Panc1 (cell line): Measurements from ENCODE around the gene GUCY1A1. TPM values are rescaled to one million over a fixed set of nuclear protein-coding genes. Genes with fewer than 3 reads are reported as not detected.

Experiments used
- ATAC-seq: fragments of 200-7000 bp; cut with Tn5 transposase; 2 replicates; pipeline ENCODE4 v1.9.1; 2020; ENCODE audit warnings: mild to moderate bottlenecking, moderate library complexity
- BruUV-seq: library from RNA; stranded (reverse); fragments of 400-500 nt; replicated peaks from 2 replicates; lab custom pipeline; 2021; lab: Mats Ljungman, UMichigan
- CTCF ChIA-PET: fragments of 300-600 bp; sonication (Branson Sonifier 250); formaldehyde crosslinking; loops from one replicate; lab custom pipeline; 2022; ENCODE audit warnings: antibody characterized with exemption; lab: Charles Lee
- POLR2A ChIA-PET: fragments of 300-600 bp; sonication (Branson Sonifier 250); formaldehyde crosslinking; loops from one replicate; lab custom pipeline; 2022; ENCODE audit warnings: antibody characterized with exemption; lab: Charles Lee
- DNase-seq: peaks from one replicate; pipeline ENCODE4 v3.0.0-alpha.2; 2010; ENCODE audit warnings: low read depth, low spot score
- H3K27ac ChIP-seq: 2 replicates; pipeline ENCODE4 v1.5.1; 2011; ENCODE audit warnings: mild to moderate bottlenecking, low read length, inconsistent platforms
- H3K27me3 ChIP-seq: fragments of 200-500 bp; sonication (Bioruptor generic); 2 replicates; pipeline ENCODE4 v1.6.0; 2014; ENCODE audit warnings: low read length, inconsistent platforms; ENCODE audit not compliant: control insufficient read depth, insufficient read depth
- H3K36me3 ChIP-seq: fragments of 200-500 bp; sonication (Bioruptor generic); 2 replicates; pipeline ENCODE4 v1.5.1; 2014; ENCODE audit warnings: inconsistent platforms, mild to moderate bottlenecking, low read length, moderate library complexity; ENCODE audit not compliant: control insufficient read depth, insufficient read depth
- H3K4me1 ChIP-seq: 2 replicates; pipeline ENCODE4 v1.5.1; 2011; ENCODE audit warnings: inconsistent platforms, mild to moderate bottlenecking, low read length, moderate library complexity; ENCODE audit not compliant: control insufficient read depth, insufficient read depth
- H3K4me3 ChIP-seq, 2 experiments: 2 replicates each; pipeline ENCODE4 v1.5.1; 2011 to 2012; ENCODE audit warnings: low read depth in 2 of 2, low read length in 2 of 2, mild to moderate bottlenecking in 2 of 2, inconsistent platforms in 1 of 2, moderate library complexity in 1 of 2
- H3K9me3 ChIP-seq: fragments of 200-500 bp; sonication (Bioruptor generic); 2 replicates; pipeline ENCODE4 v1.5.1; 2014; ENCODE audit warnings: low read depth, mild to moderate bottlenecking, inconsistent platforms, low read length, moderate library complexity; ENCODE audit not compliant: control insufficient read depth, insufficient read depth
- CTCF ChIP-seq: fragments of 450-650 bp; IDR thresholded peaks from 2 replicates; pipeline ENCODE4 v1.5.1; 2017; ENCODE audit warnings: mild to moderate bottlenecking
- POLR2AphosphoS5 ChIP-seq: IDR thresholded peaks from 2 replicates; pipeline ENCODE4 v1.6.1; 2012; ENCODE audit warnings: mild to moderate bottlenecking, low read depth, low read length, moderate library complexity
- SIN3A ChIP-seq: IDR thresholded peaks from 2 replicates; pipeline ENCODE4 v1.6.1; 2012; ENCODE audit warnings: low read depth, mild to moderate bottlenecking, low read length, moderate library complexity, borderline replicate concordance; ENCODE audit not compliant: insufficient read depth
- TCF7L2 ChIP-seq: IDR thresholded peaks from 2 replicates; pipeline ENCODE4 v1.6.1; 2011; ENCODE audit warnings: mild to moderate bottlenecking, low read depth, low read length, inconsistent platforms
- in situ Hi-C: cut with HindIII; loops from 2 replicates; pipeline ENCODE4 v1.10.0; 2016; ENCODE audit warnings: low sequenced_read_pairs, low pct_unique_long_range_greater_than_20kb
- intact Hi-C: fragments of 100-400 bp; cut with micrococcal nuclease; formaldehyde crosslinking; loops from one replicate; pipeline ENCODE4 v1.10.0; 2022; ENCODE audit not compliant: unreplicated experiment
- total RNA-seq: library from RNA; stranded (reverse); gene quantifications from one replicate; pipeline ENCODE4 v1.2.1, GENCODE V29; 2021; ENCODE audit not compliant: unreplicated experiment
- TF ChIP-seq, protein P1 (sequence below), 2 experiments: IDR thresholded peaks; 2 replicates each; pipeline ENCODE4 v1.6.1; 2011 to 2012; ENCODE audit warnings: low read depth in 2 of 2, control low read depth in 1 of 2, low read length in 1 of 2, mild to moderate bottlenecking in 1 of 2, moderate library complexity in 1 of 2; ENCODE audit not compliant: insufficient read depth in 1 of 2

The GUCY1A1 gene
- total RNA-seq, 1 experiment from 2014 or later: 0.57 TPM

DNA sequence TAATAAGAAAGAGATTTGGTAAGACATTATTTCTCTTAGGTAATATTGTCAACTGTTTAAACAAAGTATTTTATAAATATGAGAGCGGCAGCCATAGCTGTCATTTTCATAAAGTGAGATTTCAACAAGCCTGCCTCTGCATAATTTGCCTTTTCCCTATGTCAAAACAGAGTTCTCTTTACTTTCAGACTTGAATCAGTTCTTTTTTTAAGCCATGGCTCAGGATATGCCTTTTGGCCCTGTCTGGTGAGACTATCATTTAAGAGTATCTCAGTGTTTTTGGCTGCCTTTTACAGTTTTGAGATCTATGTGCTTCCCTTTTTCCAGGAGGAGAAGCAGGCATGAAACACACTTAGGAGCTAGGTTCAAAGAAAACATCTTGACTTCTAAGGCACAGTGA, 7.5 kb upstream of the GUCY1A1 start:
- POLR2A ChIA-PET: no interaction called here
- DNase-seq (no peak), ATAC-seq (no peak)
- TF ChIP-seq SIN3A (no peak), CTCF (no peak), TCF7L2 (no peak), POLR2AphosphoS5 (no peak)
- TF ChIP-seq, protein P1, sequence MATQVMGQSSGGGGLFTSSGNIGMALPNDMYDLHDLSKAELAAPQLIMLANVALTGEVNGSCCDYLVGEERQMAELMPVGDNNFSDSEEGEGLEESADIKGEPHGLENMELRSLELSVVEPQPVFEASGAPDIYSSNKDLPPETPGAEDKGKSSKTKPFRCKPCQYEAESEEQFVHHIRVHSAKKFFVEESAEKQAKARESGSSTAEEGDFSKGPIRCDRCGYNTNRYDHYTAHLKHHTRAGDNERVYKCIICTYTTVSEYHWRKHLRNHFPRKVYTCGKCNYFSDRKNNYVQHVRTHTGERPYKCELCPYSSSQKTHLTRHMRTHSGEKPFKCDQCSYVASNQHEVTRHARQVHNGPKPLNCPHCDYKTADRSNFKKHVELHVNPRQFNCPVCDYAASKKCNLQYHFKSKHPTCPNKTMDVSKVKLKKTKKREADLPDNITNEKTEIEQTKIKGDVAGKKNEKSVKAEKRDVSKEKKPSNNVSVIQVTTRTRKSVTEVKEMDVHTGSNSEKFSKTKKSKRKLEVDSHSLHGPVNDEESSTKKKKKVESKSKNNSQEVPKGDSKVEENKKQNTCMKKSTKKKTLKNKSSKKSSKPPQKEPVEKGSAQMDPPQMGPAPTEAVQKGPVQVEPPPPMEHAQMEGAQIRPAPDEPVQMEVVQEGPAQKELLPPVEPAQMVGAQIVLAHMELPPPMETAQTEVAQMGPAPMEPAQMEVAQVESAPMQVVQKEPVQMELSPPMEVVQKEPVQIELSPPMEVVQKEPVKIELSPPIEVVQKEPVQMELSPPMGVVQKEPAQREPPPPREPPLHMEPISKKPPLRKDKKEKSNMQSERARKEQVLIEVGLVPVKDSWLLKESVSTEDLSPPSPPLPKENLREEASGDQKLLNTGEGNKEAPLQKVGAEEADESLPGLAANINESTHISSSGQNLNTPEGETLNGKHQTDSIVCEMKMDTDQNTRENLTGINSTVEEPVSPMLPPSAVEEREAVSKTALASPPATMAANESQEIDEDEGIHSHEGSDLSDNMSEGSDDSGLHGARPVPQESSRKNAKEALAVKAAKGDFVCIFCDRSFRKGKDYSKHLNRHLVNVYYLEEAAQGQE (IDR thresholded peaks at IDR 0.05; ENCODE audit: insufficient read depth in 1 of 2, low read depth in 2 of 2, low read length in 1 of 2): no peak
- Histone ChIP-seq H3K9me3 (no peaks in the 10 kb centered on the region), H3K36me3 (no peaks in the 10 kb centered on the region; the same call in 1 of the 2 replicates), H3K27me3 (no peaks in the 10 kb centered on the region), H3K4me3 (no peak overlapping the region), H3K27ac (no peak overlapping the region), H3K4me1 (no peaks in the 10 kb centered on the region)
- CTCF ChIA-PET: no interaction called here
- BruUV-seq: no TSS peak
- intact Hi-C loops: no loop called here
- in situ Hi-C loops: no loop called here

DNA sequence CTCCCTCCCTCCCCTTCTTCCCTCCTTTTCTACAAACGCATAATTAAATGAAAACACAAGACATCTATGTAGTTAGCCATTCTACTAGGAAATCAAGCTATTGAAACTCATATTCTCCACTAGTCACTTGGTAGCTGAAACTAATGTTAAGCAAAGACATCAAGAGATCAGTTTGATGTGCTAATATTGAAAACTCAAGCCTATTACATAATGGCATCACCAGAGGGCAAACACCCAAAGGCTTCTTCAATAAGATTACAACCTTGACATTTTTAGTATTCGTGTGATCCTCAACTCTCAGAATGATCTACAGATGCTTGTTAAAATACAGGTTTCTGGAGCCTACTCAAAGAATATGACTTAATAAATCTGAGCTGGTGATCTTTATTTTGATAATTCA, 6.2 kb upstream of the GUCY1A1 start:
- ChIA-PET CTCF (no interaction called here), POLR2A (no interaction called here)
- H3K9me3 ChIP-seq: no peaks in the 10 kb centered on the region
- intact Hi-C loops (no loop called here), in situ Hi-C loops (no loop called here)
- no TSS peak for BruUV-seq
- TF ChIP-seq CTCF: no peak
- no peak for TF ChIP-seq SIN3A
- TF ChIP-seq TCF7L2: no peak
- TF ChIP-seq, protein P1 (IDR thresholded peaks at IDR 0.05; ENCODE audit: insufficient read depth in 1 of 2, low read depth in 2 of 2, low read length in 1 of 2): no peak
- no peak for TF ChIP-seq POLR2AphosphoS5
- H3K36me3 ChIP-seq: no peaks in the 10 kb centered on the region; the same call in 1 of the 2 replicates
- H3K27ac ChIP-seq: no peak overlapping the region
- no peak overlapping the region for H3K4me3 ChIP-seq
- H3K27me3 ChIP-seq: no peaks in the 10 kb centered on the region
- ATAC-seq (no peak), DNase-seq (no peak)
- H3K4me1 ChIP-seq: no peaks in the 10 kb centered on the region
